ENCODE results near the gene TTC33.

GRCh38 chr5:40556811-40557210 is 198.9 kb downstream of the TTC33 start:
- TF ChIP-seq SMC3 (IDR thresholded peaks at IDR 0.05; ENCODE audit: low read depth, low read length) (no peak), MEF2A (IDR thresholded peaks at IDR 0.05; ENCODE audit: borderline replicate concordance, low read depth) (no peak)

Data from SK-N-SH (cell line).